ENCODE measurements around the gene HUS1.

The HUS1 gene

GRCh38 chr7:47979832-47980181 is 392 bp upstream of the HUS1 start:
- Histone ChIP-seq H3K4me3 (ENCODE audit: low read length) (peak overlapping the region; percentile 76), H3K4me1 (ENCODE audit: control insufficient read depth, low read length) (peaks cover 17% of the 10 kb centered on the region), H3K4me2 (ENCODE audit: low read length) (peak overlapping the region; percentile 67), H3K27ac (ENCODE audit: low read depth, low read length) (peak overlapping the region; percentile 69), H3K9me2 (replicated peaks; ENCODE audit: control insufficient read depth, low read length) (no peaks in the 10 kb centered on the region), H4K20me1 (ENCODE audit: control insufficient read depth, insufficient read depth, low read depth, low read length) (no peaks in the 10 kb centered on the region), H3F3A (ENCODE audit: control insufficient read depth, insufficient read depth) (peaks cover 18% of the 10 kb centered on the region), H3K36me3 (ENCODE audit: control insufficient read depth, low read length) (peaks cover 40% of the 10 kb centered on the region), H3K79me2 (ENCODE audit: control insufficient read depth, low read length) (peaks cover 22% of the 10 kb centered on the region), H3K27me3 (ENCODE audit: control insufficient read depth, low read length) (no peaks in the 10 kb centered on the region), H3K9me3 (ENCODE audit: control insufficient read depth, insufficient read depth, low read length) (no peaks in the 10 kb centered on the region)
- TF ChIP-seq CTCF (IDR thresholded peaks at IDR 0.05; ENCODE audit: low read depth, low read length, poor library complexity, severe bottlenecking) (no peak), EZH2phosphoT487 (IDR thresholded peaks at IDR 0.05; ENCODE audit: borderline replicate concordance, low read length) (no peak)

- Histone ChIP-seq H3K9me2 (replicated peaks; ENCODE audit: control insufficient read depth, low read length) (no peaks in the 10 kb centered on the region), H4K20me1 (ENCODE audit: control insufficient read depth, insufficient read depth, low read depth, low read length) (no peaks in the 10 kb centered on the region), H3K79me2 (ENCODE audit: control insufficient read depth, low read length) (peaks cover 22% of the 10 kb centered on the region), H3K36me3 (ENCODE audit: control insufficient read depth, low read length) (peaks cover 50% of the 10 kb centered on the region), H3F3A (ENCODE audit: control insufficient read depth, insufficient read depth) (peaks cover 18% of the 10 kb centered on the region), H3K4me1 (ENCODE audit: control insufficient read depth, low read length) (peaks cover 17% of the 10 kb centered on the region), H3K27me3 (ENCODE audit: control insufficient read depth, low read length) (no peaks in the 10 kb centered on the region), H3K4me3 (ENCODE audit: low read length) (peak overlapping the region; percentile 76), H3K27ac (ENCODE audit: low read depth, low read length) (peak overlapping the region; percentile 69), H3K9me3 (ENCODE audit: control insufficient read depth, insufficient read depth, low read length) (no peaks in the 10 kb centered on the region), H3K4me2 (ENCODE audit: low read length) (peak overlapping the region; percentile 67)
- TF ChIP-seq EZH2phosphoT487 (IDR thresholded peaks at IDR 0.05; ENCODE audit: borderline replicate concordance, low read length) (no peak), CTCF (IDR thresholded peaks at IDR 0.05; ENCODE audit: low read depth, low read length, poor library complexity, severe bottlenecking) (no peak)
These were observed 648 bp downstream of the HUS1 start for GRCh38 chr7:47978790-47979144.

GRCh38 chr7:47973739-47974138 is 5.7 kb downstream of the HUS1 start:
- peaks cover 19% of the 10 kb centered on the region for H3F3A ChIP-seq (ENCODE audit: control insufficient read depth, insufficient read depth)
- TF ChIP-seq CTCF (IDR thresholded peaks at IDR 0.05; ENCODE audit: low read depth, low read length, poor library complexity, severe bottlenecking) (no peak), EZH2phosphoT487 (IDR thresholded peaks at IDR 0.05; ENCODE audit: borderline replicate concordance, low read length) (no peak)
- peaks cover 20% of the 10 kb centered on the region for H3K79me2 ChIP-seq (ENCODE audit: control insufficient read depth, low read length)
- H3K27me3 ChIP-seq (ENCODE audit: control insufficient read depth, low read length), result no peaks in the 10 kb centered on the region
- H3K4me2 ChIP-seq (ENCODE audit: low read length), result no peak overlapping the region
- H3K36me3 ChIP-seq (ENCODE audit: control insufficient read depth, low read length), result peaks cover 87% of the 10 kb centered on the region
- peaks cover 25% of the 10 kb centered on the region for H3K4me1 ChIP-seq (ENCODE audit: control insufficient read depth, low read length)
- no peak overlapping the region for H3K4me3 ChIP-seq (ENCODE audit: low read length)
- no peak overlapping the region for H3K27ac ChIP-seq (ENCODE audit: low read depth, low read length)
- no peaks in the 10 kb centered on the region for H3K9me3 ChIP-seq (ENCODE audit: control insufficient read depth, insufficient read depth, low read length)
- no peaks in the 10 kb centered on the region for H4K20me1 ChIP-seq (ENCODE audit: control insufficient read depth, insufficient read depth, low read depth, low read length)
- no peaks in the 10 kb centered on the region for H3K9me2 ChIP-seq (replicated peaks; ENCODE audit: control insufficient read depth, low read length)

- TF ChIP-seq CTCF (IDR thresholded peaks at IDR 0.05; ENCODE audit: low read depth, low read length, poor library complexity, severe bottlenecking), result no peak
- TF ChIP-seq EZH2phosphoT487 (IDR thresholded peaks at IDR 0.05; ENCODE audit: borderline replicate concordance, low read length), result no peak
- Histone ChIP-seq H3K4me1 (ENCODE audit: control insufficient read depth, low read length) (peaks cover 14% of the 10 kb centered on the region), H3K9me2 (replicated peaks; ENCODE audit: control insufficient read depth, low read length) (no peaks in the 10 kb centered on the region), H3K9me3 (ENCODE audit: control insufficient read depth, insufficient read depth, low read length) (no peaks in the 10 kb centered on the region), H3K36me3 (ENCODE audit: control insufficient read depth, low read length) (peaks cover 87% of the 10 kb centered on the region), H3K4me3 (ENCODE audit: low read length) (no peak overlapping the region), H3K27me3 (ENCODE audit: control insufficient read depth, low read length) (no peaks in the 10 kb centered on the region), H3K79me2 (ENCODE audit: control insufficient read depth, low read length) (no peaks in the 10 kb centered on the region), H3F3A (ENCODE audit: control insufficient read depth, insufficient read depth) (peaks cover 18% of the 10 kb centered on the region), H4K20me1 (ENCODE audit: control insufficient read depth, insufficient read depth, low read depth, low read length) (no peaks in the 10 kb centered on the region), H3K27ac (ENCODE audit: low read depth, low read length) (no peak overlapping the region), H3K4me2 (ENCODE audit: low read length) (no peak overlapping the region)
These were observed 8.7 kb downstream of the HUS1 start for GRCh38 chr7:47970761-47971160.
